Liver (tissue), 3 donors: ENCODE results near the gene LDB2.

Source experiments
- ATF3 ChIP-seq: IDR thresholded peaks from 2 replicates; pipeline ENCODE4 v1.6.1; 2016; ENCODE audit warnings: antibody characterized with exemption
- CTCF ChIP-seq: fragments of 150-350 bp; IDR thresholded peaks from 2 replicates; pipeline ENCODE4 v1.5.1; 2017; ENCODE audit warnings: improper control_type of control experiment, low read depth, low read length; ENCODE audit not compliant: missing input control
- EGR1 ChIP-seq, 2 donors: IDR thresholded peaks; 2 replicates each; pipeline ENCODE4 v1.6.1; 2016 to 2018; ENCODE audit warnings: antibody characterized with exemption in 2 of 2, low read depth in 2 of 2
- FOXA2 ChIP-seq: IDR thresholded peaks from 2 replicates; pipeline ENCODE4 v1.6.1; 2016; ENCODE audit warnings: antibody characterized with exemption
- GABPA ChIP-seq, 2 donors: IDR thresholded peaks in 1 of 2; conservative IDR thresholded peaks in 1 of 2; 2 replicates each; pipeline ENCODE4 v1.6.1; 2016; ENCODE audit warnings: antibody characterized with exemption in 2 of 2, mild to moderate bottlenecking in 1 of 2, moderate library complexity in 1 of 2
- HNF4G ChIP-seq: IDR thresholded peaks from 2 replicates; pipeline ENCODE4 v1.6.1; 2016; ENCODE audit warnings: antibody characterized with exemption
- JUND ChIP-seq, 2 donors: IDR thresholded peaks; 2 replicates each; pipeline ENCODE4 v1.6.1; 2016; ENCODE audit warnings: antibody characterized with exemption in 2 of 2
- MAX ChIP-seq: IDR thresholded peaks from 2 replicates; pipeline ENCODE4 v1.6.1; 2016; ENCODE audit warnings: antibody characterized with exemption
- RAD21 ChIP-seq, 2 donors: IDR thresholded peaks; 2 replicates each; pipeline ENCODE4 v1.6.1; 2016; ENCODE audit warnings: antibody characterized with exemption in 2 of 2, mild to moderate bottlenecking in 2 of 2
- REST ChIP-seq: IDR thresholded peaks from 2 replicates; pipeline ENCODE4 v1.6.1; 2016; ENCODE audit warnings: antibody characterized with exemption, mild to moderate bottlenecking
- SP1 ChIP-seq: IDR thresholded peaks from 2 replicates; pipeline ENCODE4 v1.6.1; 2018; ENCODE audit warnings: antibody characterized with exemption, mild to moderate bottlenecking
- TAF1 ChIP-seq: conservative IDR thresholded peaks from 2 replicates; pipeline ENCODE4 v1.6.1; 2016; ENCODE audit warnings: antibody characterized with exemption, mild to moderate bottlenecking
- YY1 ChIP-seq: IDR thresholded peaks from 2 replicates; pipeline ENCODE4 v1.6.1; 2016; ENCODE audit warnings: antibody characterized with exemption, mild to moderate bottlenecking
- ZBTB33 ChIP-seq: IDR thresholded peaks from 2 replicates; pipeline ENCODE4 v1.6.1; 2016; ENCODE audit warnings: antibody characterized with exemption
- donor health status: healthy.
- donor health status: healthy.

- TF ChIP-seq CTCF (no peak), ZBTB33 (no peak), RAD21 (IDR thresholded peaks at IDR 0.05) (no peak), REST (no peak), SP1 (no peak), MAX (no peak), JUND (IDR thresholded peaks at IDR 0.05) (no peak), YY1 (no peak), GABPA (IDR thresholded peaks at IDR 0.05 in 1 of 2, conservative IDR thresholded peaks at IDR 0.05 in 1 of 2) (no peak), TAF1 (no peak), EGR1 (IDR thresholded peaks at IDR 0.05; ENCODE audit: low read depth in 2 of 2) (no peak), ATF3 (no peak), HNF4G (no peak), FOXA2 (no peak)
Measured at GRCh38 chr4:16503421-16504100, 394.9 kb downstream of the LDB2 start.
